PC-9 (cell line): Measurements from ENCODE around the gene GSE1. TPM values are rescaled to one million over a fixed set of nuclear protein-coding genes. Genes with fewer than 3 reads are reported as not detected.

Experiments
- BruUV-seq: library from RNA; stranded (reverse); fragments of 400-500 nt; replicated peaks from 2 replicates; lab custom pipeline; 2021; lab: Mats Ljungman, UMichigan
- CTCF ChIA-PET: fragments of 300-600 bp; sonication (Branson Sonifier 250); formaldehyde crosslinking; loops from one replicate; lab custom pipeline; 2022; ENCODE audit warnings: antibody characterized with exemption; lab: Charles Lee
- POLR2A ChIA-PET: fragments of 300-600 bp; sonication (Branson Sonifier 250); formaldehyde crosslinking; loops from one replicate; lab custom pipeline; 2022; ENCODE audit warnings: antibody characterized with exemption; ENCODE audit not compliant: unreplicated experiment; lab: Charles Lee
- DNase-seq, 2 experiments: peaks; one replicate each; pipeline versions ENCODE4 v3.0.0 to v3.0.0-alpha.2; 2015 to 2022; ENCODE audit warnings: mixed read lengths in 1 of 2
- H2AFZ ChIP-seq: fragments of 200-600 bp; sonication (generic); 2 replicates; pipeline ENCODE4 v1.8.1; 2017; ENCODE audit warnings: antibody characterized with exemption
- H3F3A ChIP-seq: fragments of 200-600 bp; sonication (generic); 2 replicates; pipeline ENCODE4 v1.8.1; 2017; ENCODE audit warnings: antibody characterized with exemption, mild to moderate bottlenecking, low read depth; ENCODE audit not compliant: insufficient read depth
- H3K27ac ChIP-seq: fragments of 200-600 bp; sonication (generic); 2 replicates; pipeline ENCODE4 v1.6.1; 2016; ENCODE audit warnings: mixed run types
- H3K27me3 ChIP-seq: fragments of 200-600 bp; sonication (generic); 2 replicates; pipeline ENCODE4 v1.6.1; 2016; ENCODE audit warnings: low read depth, mixed run types; ENCODE audit not compliant: insufficient read depth
- H3K36me3 ChIP-seq: fragments of 200-600 bp; sonication (generic); 2 replicates; pipeline ENCODE4 v1.6.1; 2016; ENCODE audit warnings: low read depth, mixed run types
- H3K4me1 ChIP-seq: fragments of 200-600 bp; sonication (generic); replicated peaks from 2 replicates; pipeline ENCODE4 v1.6.1; 2016; ENCODE audit warnings: mixed run types; ENCODE audit not compliant: insufficient read depth
- H3K4me2 ChIP-seq: fragments of 200-600 bp; sonication (generic); 2 replicates; pipeline ENCODE4 v1.6.1; 2017; ENCODE audit warnings: mixed run types
- H3K4me3 ChIP-seq: fragments of 200-600 bp; sonication (generic); 2 replicates; pipeline ENCODE4 v1.6.1; 2016; ENCODE audit warnings: mixed run types
- H3K79me2 ChIP-seq: fragments of 200-600 bp; sonication (generic); 2 replicates; pipeline ENCODE4 v1.6.1; 2017; ENCODE audit warnings: low read depth, mixed run types
- H3K9me2 ChIP-seq: fragments of 200-600 bp; sonication (generic); 2 replicates; pipeline ENCODE4 v1.8.1; 2017; ENCODE audit warnings: mild to moderate bottlenecking; ENCODE audit not compliant: insufficient read depth
- H3K9me3 ChIP-seq: fragments of 200-600 bp; sonication (generic); 2 replicates; pipeline ENCODE4 v1.8.1; 2016; ENCODE audit warnings: low read depth; ENCODE audit not compliant: insufficient read depth
- H4K20me1 ChIP-seq: fragments of 200-600 bp; sonication (generic); 2 replicates; pipeline ENCODE4 v1.8.1; 2017; ENCODE audit not compliant: insufficient read depth
- CTCF ChIP-seq: fragments of 200-600 bp; sonication (generic); conservative IDR thresholded peaks from 2 replicates; pipeline ENCODE4 v1.6.1; 2017; ENCODE audit warnings: mixed run types, antibody characterized with exemption, mild to moderate bottlenecking, moderate library complexity
- EZH2 ChIP-seq: fragments of 200-600 bp; sonication (generic); IDR thresholded peaks from 2 replicates; pipeline ENCODE4 v1.8.0; 2017; ENCODE audit warnings: antibody characterized with exemption, low read depth
- intact Hi-C: fragments of 100-400 bp; cut with micrococcal nuclease; formaldehyde crosslinking; loops from one replicate; pipeline ENCODE4 v1.10.0; 2022; ENCODE audit not compliant: unreplicated experiment
- total RNA-seq: library from RNA; stranded (reverse); gene quantifications from 2 replicates; pipeline ENCODE4 v1.2.3, GENCODE V29; 2021

The GSE1 gene
- total RNA-seq, 1 experiment from 2014 or later: 83.5 TPM

- BruUV-seq: no TSS peak
- no peak for TF ChIP-seq EZH2
- no peak for TF ChIP-seq CTCF
- CTCF ChIA-PET: no interaction called here
- POLR2A ChIA-PET: no interaction called here
- H3K9me3 ChIP-seq: no peaks in the 10 kb centered on the region
- no peak overlapping the region for H3K4me3 ChIP-seq
- H3K79me2 ChIP-seq: peaks cover 32% of the 10 kb centered on the region
- intact Hi-C loops: no loop called here
- no peaks in the 10 kb centered on the region for H3K27me3 ChIP-seq
- H4K20me1 ChIP-seq: peaks cover 91% of the 10 kb centered on the region
- no peak overlapping the region for H3K27ac ChIP-seq
- H3F3A ChIP-seq: peaks cover 24% of the 10 kb centered on the region; the same call in 1 of the 2 replicates
- no peak for DNase-seq
- H2AFZ ChIP-seq: no peak overlapping the region
- no peak overlapping the region for H3K4me2 ChIP-seq
- H3K36me3 ChIP-seq: peaks cover 3% of the 10 kb centered on the region; the same call in 1 of the 2 replicates
- peaks cover 5% of the 10 kb centered on the region for H3K4me1 ChIP-seq
- no peaks in the 10 kb centered on the region for H3K9me2 ChIP-seq
Measured at GRCh38 chr16:85650844-85651628, 37.9 kb downstream of the GSE1 start.

- Histone ChIP-seq H3K36me3 (peaks cover 5% of the 10 kb centered on the region; the same call in 1 of the 2 replicates), H3K27me3 (no peaks in the 10 kb centered on the region), H3K27ac (no peak overlapping the region), H3K4me1 (no peaks in the 10 kb centered on the region), H3K79me2 (peaks cover 24% of the 10 kb centered on the region), H4K20me1 (peaks cover 86% of the 10 kb centered on the region), H3K4me3 (no peak overlapping the region), H3K9me2 (no peaks in the 10 kb centered on the region), H3K9me3 (no peaks in the 10 kb centered on the region), H3K4me2 (no peak overlapping the region), H3F3A (peaks cover 24% of the 10 kb centered on the region; the same call in 1 of the 2 replicates), H2AFZ (no peak overlapping the region)
- intact Hi-C loops: no loop called here
- TF ChIP-seq CTCF (no peak), EZH2 (no peak)
- CTCF ChIA-PET: no interaction called here
- POLR2A ChIA-PET: no interaction called here
- BruUV-seq: no TSS peak
- DNase-seq: no peak
Measured at GRCh38 chr16:85651629-85652430, 38.7 kb downstream of the GSE1 start.

DNA sequence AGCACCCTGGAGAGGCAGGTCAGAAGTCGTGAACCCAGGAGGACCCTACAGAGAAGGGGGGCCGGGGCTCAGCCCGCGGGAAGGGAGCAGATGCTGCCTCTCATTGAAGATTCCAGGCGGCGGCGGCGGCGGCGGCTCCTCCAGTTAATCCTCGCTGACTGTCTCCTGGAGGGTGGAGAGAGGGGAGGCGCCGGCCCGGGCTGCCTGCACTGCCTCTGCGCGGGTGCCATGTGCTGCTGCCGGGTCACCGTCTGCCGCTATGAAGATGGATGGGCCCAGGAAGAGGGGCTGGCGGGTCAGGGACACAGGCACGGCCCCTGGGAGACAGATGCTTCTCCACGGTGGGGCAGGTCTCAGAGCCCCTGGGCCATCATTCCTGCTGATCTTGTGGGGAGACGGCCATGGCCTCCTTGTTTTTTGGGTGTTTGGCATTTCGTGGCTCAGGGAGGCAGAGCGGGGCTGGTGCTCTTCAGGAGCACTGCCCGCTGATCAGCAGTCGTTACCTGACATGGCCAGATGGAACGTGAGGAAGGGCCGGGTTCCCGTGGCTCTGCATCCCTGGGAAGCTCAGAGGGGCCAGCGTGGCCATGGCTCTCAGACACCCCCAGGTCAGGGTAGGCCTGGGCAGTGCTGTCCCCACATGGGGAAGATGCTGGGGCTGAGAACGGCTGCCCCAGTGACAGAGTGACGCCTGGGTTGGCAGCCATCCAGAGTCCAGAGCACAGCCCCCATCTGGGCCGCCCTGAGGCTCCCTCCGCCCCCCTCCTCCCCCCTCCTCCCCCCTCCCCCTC lies 39.5 kb downstream of the GSE1 start:
- no peak overlapping the region for H3K4me3 ChIP-seq
- POLR2A ChIA-PET: no interaction called here
- H3K9me3 ChIP-seq: no peaks in the 10 kb centered on the region
- TF ChIP-seq CTCF: no peak
- no peak for TF ChIP-seq EZH2
- H3K4me1 ChIP-seq: no peaks in the 10 kb centered on the region
- H3K9me2 ChIP-seq: no peaks in the 10 kb centered on the region
- BruUV-seq: no TSS peak
- CTCF ChIA-PET: no interaction called here
- H3F3A ChIP-seq: peaks cover 24% of the 10 kb centered on the region; the same call in 1 of the 2 replicates
- H3K4me2 ChIP-seq: no peak overlapping the region
- H3K79me2 ChIP-seq: peaks cover 16% of the 10 kb centered on the region; the same call in 1 of the 2 replicates
- peaks cover 78% of the 10 kb centered on the region for H4K20me1 ChIP-seq
- peak in 1 of 2 experiments; percentile 35 for DNase-seq
- intact Hi-C loops: no loop called here
- H3K36me3 ChIP-seq: peaks cover 7% of the 10 kb centered on the region
- no peak overlapping the region for H3K27ac ChIP-seq
- H2AFZ ChIP-seq: no peak overlapping the region
- no peaks in the 10 kb centered on the region for H3K27me3 ChIP-seq
